Hepatocyte (in vitro differentiated cells): ENCODE results near the gene CRNN. TPM values are rescaled to one million over a fixed set of nuclear protein-coding genes. Genes with fewer than 3 reads are reported as not detected.

Experiments used
- DNase-seq: peaks from one replicate; pipeline ENCODE4 v3.0.0-alpha.2; 2016; ENCODE audit warnings: low spot score
- H2AFZ ChIP-seq: fragments of 200-600 bp; sonication (generic); 2 replicates; pipeline ENCODE4 v1.6.0; 2016; ENCODE audit warnings: antibody characterized with exemption, mild to moderate bottlenecking
- H3K27ac ChIP-seq: fragments of 200-600 bp; sonication (generic); 2 replicates; pipeline ENCODE4 v1.5.1; 2016; ENCODE audit warnings: mild to moderate bottlenecking
- H3K27me3 ChIP-seq: fragments of 200-600 bp; sonication (generic); 2 replicates; pipeline ENCODE4 v1.6.1; 2016
- H3K36me3 ChIP-seq: fragments of 200-600 bp; sonication (generic); replicated peaks from 2 replicates; pipeline ENCODE4 v1.5.1; 2016; ENCODE audit warnings: low read depth; ENCODE audit not compliant: insufficient read depth
- H3K4me1 ChIP-seq: fragments of 200-600 bp; sonication (generic); 2 replicates; pipeline ENCODE4 v1.5.1; 2016; ENCODE audit warnings: mild to moderate bottlenecking, moderate library complexity; ENCODE audit not compliant: insufficient read depth
- H3K4me2 ChIP-seq: fragments of 200-600 bp; sonication (generic); 2 replicates; pipeline ENCODE4 v1.6.0; 2016
- H3K4me3 ChIP-seq: fragments of 200-600 bp; sonication (generic); 2 replicates; pipeline ENCODE4 v1.5.1; 2016; ENCODE audit warnings: mild to moderate bottlenecking
- H3K79me2 ChIP-seq: fragments of 200-600 bp; sonication (generic); 2 replicates; pipeline ENCODE4 v1.6.0; 2017; ENCODE audit warnings: mild to moderate bottlenecking
- H3K9me2 ChIP-seq: fragments of 200-600 bp; sonication (generic); replicated peaks from 2 replicates; pipeline ENCODE4 v1.6.0; 2017; ENCODE audit warnings: mild to moderate bottlenecking; ENCODE audit not compliant: insufficient read depth
- H3K9me3 ChIP-seq: fragments of 200-600 bp; sonication (generic); 2 replicates; pipeline ENCODE4 v1.5.1; 2016; ENCODE audit warnings: low read depth, mild to moderate bottlenecking
- H4K20me1 ChIP-seq: fragments of 200-600 bp; sonication (generic); 2 replicates; pipeline ENCODE4 v1.6.0; 2016; ENCODE audit warnings: mild to moderate bottlenecking; ENCODE audit not compliant: insufficient read depth, poor library complexity, severe bottlenecking
- EZH2 ChIP-seq: fragments of 200-600 bp; sonication (generic); IDR thresholded peaks from 2 replicates; pipeline ENCODE4 v1.6.1; 2016; ENCODE audit warnings: antibody characterized with exemption, mild to moderate bottlenecking, borderline replicate concordance
- EZH2phosphoT487 ChIP-seq: fragments of 200-600 bp; sonication (generic); IDR thresholded peaks from one replicate; pipeline ENCODE4 v1.6.1; 2018; ENCODE audit warnings: antibody characterized with exemption, mild to moderate bottlenecking, low read depth, moderate library complexity; ENCODE audit not compliant: unreplicated experiment, severe bottlenecking
- WGBS: methylation state at CpG from one replicate; pipeline ENCODE4 v1.1.6; 2016; ENCODE audit warnings: low lambda C conversion rate; ENCODE audit errors: missing lambda C conversion rate; 5-methylcytosine and 5-hydroxymethylcytosine counted together
- polyA plus RNA-seq: library from polyadenylated mRNA; unstranded; fragments of >200 nt; fragmentation: Nextera tagmentation; extraction: Ambion mirVana; gene quantifications from 2 replicates; pipeline ENCODE4 v1.2.1, GENCODE V29; 2016
- total RNA-seq: library from RNA; depleted of rRNA; stranded (reverse); fragments of >200 nt; gene quantifications from 2 replicates; pipeline ENCODE4 v1.2.3, GENCODE V29; 2014
- TF ChIP-seq, protein P1 (sequence below): fragments of 200-600 bp; sonication (generic); IDR thresholded peaks from 2 replicates; pipeline ENCODE4 v1.5.1; 2016; ENCODE audit warnings: antibody characterized with exemption, mild to moderate bottlenecking; ENCODE audit not compliant: poor library complexity

Gene CRNN
- total and polyA plus RNA-seq, 2 experiments from 2014 or later: not detected

DNA sequence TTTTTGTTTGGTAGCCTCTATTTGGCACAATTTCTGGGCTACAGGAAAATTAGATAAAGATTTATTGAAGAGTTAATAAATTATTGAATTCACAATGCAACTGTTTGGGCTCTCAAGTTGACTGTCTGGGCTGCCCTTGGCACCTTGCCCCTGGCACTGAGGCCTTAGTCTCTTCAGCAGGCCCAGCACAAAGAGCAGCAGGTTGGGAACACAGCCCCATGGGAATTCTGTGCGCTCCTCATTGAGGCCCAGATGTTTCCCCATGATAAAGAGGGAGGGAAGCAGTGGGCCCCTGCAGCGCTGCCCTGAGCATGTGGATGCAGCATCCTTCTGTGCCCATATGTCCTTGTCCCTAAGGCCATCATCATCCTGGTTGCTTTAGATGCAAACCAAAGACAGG is 2.9 kb downstream of the CRNN start:
- H2AFZ ChIP-seq: no peak overlapping the region
- H3K79me2 ChIP-seq: no peaks in the 10 kb centered on the region
- TF ChIP-seq EZH2 (no peak), EZH2phosphoT487 (no peak)
- TF ChIP-seq, protein P1, sequence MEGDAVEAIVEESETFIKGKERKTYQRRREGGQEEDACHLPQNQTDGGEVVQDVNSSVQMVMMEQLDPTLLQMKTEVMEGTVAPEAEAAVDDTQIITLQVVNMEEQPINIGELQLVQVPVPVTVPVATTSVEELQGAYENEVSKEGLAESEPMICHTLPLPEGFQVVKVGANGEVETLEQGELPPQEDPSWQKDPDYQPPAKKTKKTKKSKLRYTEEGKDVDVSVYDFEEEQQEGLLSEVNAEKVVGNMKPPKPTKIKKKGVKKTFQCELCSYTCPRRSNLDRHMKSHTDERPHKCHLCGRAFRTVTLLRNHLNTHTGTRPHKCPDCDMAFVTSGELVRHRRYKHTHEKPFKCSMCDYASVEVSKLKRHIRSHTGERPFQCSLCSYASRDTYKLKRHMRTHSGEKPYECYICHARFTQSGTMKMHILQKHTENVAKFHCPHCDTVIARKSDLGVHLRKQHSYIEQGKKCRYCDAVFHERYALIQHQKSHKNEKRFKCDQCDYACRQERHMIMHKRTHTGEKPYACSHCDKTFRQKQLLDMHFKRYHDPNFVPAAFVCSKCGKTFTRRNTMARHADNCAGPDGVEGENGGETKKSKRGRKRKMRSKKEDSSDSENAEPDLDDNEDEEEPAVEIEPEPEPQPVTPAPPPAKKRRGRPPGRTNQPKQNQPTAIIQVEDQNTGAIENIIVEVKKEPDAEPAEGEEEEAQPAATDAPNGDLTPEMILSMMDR: no peak
- no peaks in the 10 kb centered on the region for H3K9me3 ChIP-seq
- no peak overlapping the region for H3K4me2 ChIP-seq
- H3K4me3 ChIP-seq: no peak overlapping the region
- H3K27me3 ChIP-seq: no peaks in the 10 kb centered on the region
- no peak for DNase-seq
- no peaks in the 10 kb centered on the region for H3K9me2 ChIP-seq
- no peaks in the 10 kb centered on the region for H3K36me3 ChIP-seq
- H3K27ac ChIP-seq: no peak overlapping the region
- 50% methylated on average over 2 of the region's 2 CpGs for WGBS
- no peaks in the 10 kb centered on the region for H4K20me1 ChIP-seq
- no peaks in the 10 kb centered on the region for H3K4me1 ChIP-seq

DNA sequence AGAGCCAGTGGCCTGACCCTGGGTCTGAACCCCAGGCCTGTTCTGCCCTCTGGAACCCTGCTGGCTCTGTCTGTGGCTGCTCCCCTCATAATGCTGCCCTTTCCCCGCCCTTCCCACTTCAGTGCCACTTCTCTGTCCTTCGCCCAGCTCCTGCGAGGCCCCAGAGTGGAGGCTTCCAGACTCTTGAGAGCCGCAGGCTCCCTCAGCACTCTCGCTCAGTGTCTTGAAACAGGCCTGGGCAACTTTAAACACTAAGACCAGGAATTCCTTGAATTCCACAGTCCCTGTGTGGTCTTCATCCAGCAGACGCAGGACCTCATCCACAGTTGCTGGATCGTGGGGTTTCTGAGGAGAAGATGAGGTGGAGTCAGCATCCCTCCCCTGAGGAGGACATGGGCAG is 3.5 kb downstream of the CRNN start:
- H3K36me3 ChIP-seq: no peaks in the 10 kb centered on the region
- no peak overlapping the region for H3K4me3 ChIP-seq
- no peak overlapping the region for H3K4me2 ChIP-seq
- H4K20me1 ChIP-seq: no peaks in the 10 kb centered on the region
- H3K4me1 ChIP-seq: no peaks in the 10 kb centered on the region
- no peak overlapping the region for H2AFZ ChIP-seq
- H3K27ac ChIP-seq: no peak overlapping the region
- DNase-seq: no peak
- no peaks in the 10 kb centered on the region for H3K9me2 ChIP-seq
- TF ChIP-seq, protein P1: no peak
- TF ChIP-seq EZH2 (no peak), EZH2phosphoT487 (no peak)
- no peaks in the 10 kb centered on the region for H3K79me2 ChIP-seq
- WGBS: 79% methylated on average over 7 of the region's 7 CpGs
- H3K27me3 ChIP-seq: no peaks in the 10 kb centered on the region
- H3K9me3 ChIP-seq: no peaks in the 10 kb centered on the region

DNA sequence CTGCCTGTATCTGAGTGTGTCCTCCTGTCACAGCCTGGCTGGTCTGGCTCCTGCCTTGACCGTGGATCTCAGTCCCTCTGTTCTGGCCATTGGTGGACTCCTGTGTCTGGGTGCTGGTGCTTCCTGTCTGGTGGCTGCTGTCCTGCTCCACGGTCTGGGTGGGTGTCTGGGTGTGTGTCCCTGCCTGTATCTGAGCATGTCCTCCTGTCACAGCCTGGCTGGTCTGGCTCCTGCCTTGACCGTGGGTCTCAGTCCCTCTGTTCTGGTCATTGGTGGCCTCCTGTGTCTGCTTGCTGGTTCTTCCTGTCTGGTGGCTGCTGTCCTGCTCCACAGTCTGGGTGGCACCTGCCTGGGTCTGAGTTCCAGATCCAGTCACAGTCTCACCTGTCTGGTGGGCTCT is 4.0 kb downstream of the CRNN start:
- 79% methylated on average over 3 of the region's 3 CpGs for WGBS

More for the DNA sequence above, 4.0 kb downstream of the CRNN start:
- H3K4me1 ChIP-seq: no peaks in the 10 kb centered on the region
- TF ChIP-seq EZH2phosphoT487 (no peak), EZH2 (no peak)
- TF ChIP-seq, protein P1: no peak
- H3K27me3 ChIP-seq: no peaks in the 10 kb centered on the region
- no peak overlapping the region for H3K4me2 ChIP-seq
- no peak overlapping the region for H3K4me3 ChIP-seq
- H2AFZ ChIP-seq: no peak overlapping the region
- no peaks in the 10 kb centered on the region for H3K79me2 ChIP-seq
- no peaks in the 10 kb centered on the region for H3K9me2 ChIP-seq
- H3K9me3 ChIP-seq: no peaks in the 10 kb centered on the region
- H3K27ac ChIP-seq: no peak overlapping the region
- H3K36me3 ChIP-seq: no peaks in the 10 kb centered on the region
- no peaks in the 10 kb centered on the region for H4K20me1 ChIP-seq
- no peak for DNase-seq
